A673 (cell line): ENCODE results near the gene DCTN3. TPM values are rescaled to one million over a fixed set of nuclear protein-coding genes. Genes with fewer than 3 reads are reported as not detected.

Experiments used
- BruUV-seq: library from RNA; stranded (reverse); fragments of 400-500 nt; replicated peaks from 2 replicates; lab custom pipeline; 2021; lab: Mats Ljungman, UMichigan
- CTCF ChIA-PET: fragments of 300-600 bp; sonication (Branson Sonifier 250); formaldehyde crosslinking; loops from one replicate; lab custom pipeline; 2022; ENCODE audit warnings: antibody characterized with exemption; lab: Charles Lee
- POLR2A ChIA-PET: fragments of 300-600 bp; sonication (Branson Sonifier 250); formaldehyde crosslinking; loops from one replicate; lab custom pipeline; 2022; ENCODE audit warnings: antibody characterized with exemption; ENCODE audit not compliant: low non-redundant PET; lab: Charles Lee
- DNase-seq: peaks from one replicate; pipeline ENCODE4 v3.0.0-alpha.2; 2015; ENCODE audit warnings: low spot score
- H3K27ac ChIP-seq: fragments of 200-600 bp; sonication (generic); 2 replicates; pipeline ENCODE4 v1.5.1; 2016; ENCODE audit warnings: mixed run types, low read depth, mild to moderate bottlenecking, mixed read lengths, antibody characterized with exemption, low read length; ENCODE audit not compliant: poor library complexity, severe bottlenecking
- H3K27me3 ChIP-seq: fragments of 200-600 bp; sonication (generic); replicated peaks from 2 replicates; pipeline ENCODE4 v1.6.1; 2017; ENCODE audit warnings: mixed run types, low read depth, mild to moderate bottlenecking, mixed read lengths, antibody characterized with exemption, low read length; ENCODE audit not compliant: insufficient read depth, poor library complexity
- H3K36me3 ChIP-seq: fragments of 200-600 bp; sonication (generic); 2 replicates; pipeline ENCODE4 v1.6.1; 2016; ENCODE audit warnings: mixed run types, mild to moderate bottlenecking, mixed read lengths, antibody characterized with exemption, low read length; ENCODE audit not compliant: insufficient read depth, poor library complexity, severe bottlenecking
- H3K4me1 ChIP-seq: fragments of 200-600 bp; sonication (generic); 2 replicates; pipeline ENCODE4 v1.6.1; 2017; ENCODE audit warnings: mixed run types, mild to moderate bottlenecking, mixed read lengths, antibody characterized with exemption, low read length; ENCODE audit not compliant: insufficient read depth, poor library complexity, severe bottlenecking
- H3K4me3 ChIP-seq: fragments of 200-600 bp; sonication (generic); 2 replicates; pipeline ENCODE4 v1.5.1; 2016; ENCODE audit warnings: low read depth, mixed run types, mild to moderate bottlenecking, mixed read lengths, low read length; ENCODE audit not compliant: poor library complexity, severe bottlenecking
- H3K9me3 ChIP-seq: fragments of 200-600 bp; sonication (generic); 2 replicates; pipeline ENCODE4 v1.6.1; 2016; ENCODE audit warnings: mixed run types, low read depth, mild to moderate bottlenecking, mixed read lengths, antibody characterized with exemption, low read length; ENCODE audit not compliant: poor library complexity, severe bottlenecking
- CTCF ChIP-seq: fragments of 300-800, 200-600 bp; sonication (generic); conservative IDR thresholded peaks from 2 replicates; pipeline ENCODE4 v1.5.1; 2017; ENCODE audit warnings: low read depth, mild to moderate bottlenecking, antibody characterized with exemption, low read length, moderate library complexity, mixed read lengths
- EZH2 ChIP-seq: fragments of 200-600 bp; sonication (generic); IDR thresholded peaks from 2 replicates; pipeline ENCODE4 v1.6.1; 2017; ENCODE audit warnings: borderline replicate concordance, low read depth, mild to moderate bottlenecking, mixed read lengths, antibody characterized with exemption, low read length; ENCODE audit not compliant: poor library complexity, severe bottlenecking
- intact Hi-C: fragments of 100-400 bp; cut with micrococcal nuclease; formaldehyde crosslinking; loops from one replicate; pipeline ENCODE4 v1.10.0; 2022; ENCODE audit not compliant: unreplicated experiment
- total RNA-seq: library from RNA; stranded (reverse); gene quantifications from 2 replicates; pipeline ENCODE4 v1.2.3, GENCODE V29; 2021

The DCTN3 gene
- total RNA-seq, 1 experiment from 2014 or later: 79.3 TPM

GRCh38 chr9:34575862-34576596 is 44.3 kb downstream of the DCTN3 start:
- no peak for DNase-seq
- no peaks in the 10 kb centered on the region for H3K36me3 ChIP-seq
- no peaks in the 10 kb centered on the region for H3K9me3 ChIP-seq
- no peak overlapping the region for H3K27ac ChIP-seq
- intact Hi-C loops: no loop called here
- peaks cover 9% of the 10 kb centered on the region for H3K27me3 ChIP-seq
- TF ChIP-seq EZH2 (no peak), CTCF (no peak)
- no TSS peak for BruUV-seq
- CTCF ChIA-PET: no interaction called here
- POLR2A ChIA-PET: no interaction called here
- H3K4me1 ChIP-seq: peaks cover 22% of the 10 kb centered on the region
- H3K4me3 ChIP-seq: no peak overlapping the region

- TF ChIP-seq CTCF: no peak
- no peak for TF ChIP-seq EZH2
- H3K27ac ChIP-seq: no peak overlapping the region
- no peak for DNase-seq
- no peaks in the 10 kb centered on the region for H3K9me3 ChIP-seq
- H3K27me3 ChIP-seq: peaks cover 9% of the 10 kb centered on the region
- POLR2A ChIA-PET: no interaction called here
- CTCF ChIA-PET: no interaction called here
- no TSS peak for BruUV-seq
- peaks cover 22% of the 10 kb centered on the region for H3K4me1 ChIP-seq
- intact Hi-C loops: no loop called here
- H3K4me3 ChIP-seq: no peak overlapping the region
- no peaks in the 10 kb centered on the region for H3K36me3 ChIP-seq
Observed at GRCh38 chr9:34575241-34575640, 45.1 kb downstream of the DCTN3 start.

GRCh38 chr9:34574571-34574970 is 45.7 kb downstream of the DCTN3 start:
- H3K27ac ChIP-seq: no peak overlapping the region
- no peaks in the 10 kb centered on the region for H3K36me3 ChIP-seq
- no peaks in the 10 kb centered on the region for H3K9me3 ChIP-seq
- H3K4me1 ChIP-seq: peaks cover 22% of the 10 kb centered on the region
- CTCF ChIA-PET: no interaction called here
- POLR2A ChIA-PET: no interaction called here
- no TSS peak for BruUV-seq
- H3K4me3 ChIP-seq: no peak overlapping the region
- intact Hi-C loops: no loop called here
- peaks cover 9% of the 10 kb centered on the region for H3K27me3 ChIP-seq
- TF ChIP-seq CTCF (no peak), EZH2 (no peak)
- no peak for DNase-seq
